NCI-H526 treated with DMSO at 0.1 percent for 48 hours (cell line): ENCODE data around the gene NXPE2.
"Not testable (repeated sequence)": the region's sequence is repeated elsewhere in the genome, so short reads cannot be mapped to it uniquely, and the experiment has no call there.

Source experiments
- DNase-seq: peaks from one replicate; lab custom pipeline; 2025; lab: John Stamatoyannopoulos, UW

The NXPE2 gene

DNA sequence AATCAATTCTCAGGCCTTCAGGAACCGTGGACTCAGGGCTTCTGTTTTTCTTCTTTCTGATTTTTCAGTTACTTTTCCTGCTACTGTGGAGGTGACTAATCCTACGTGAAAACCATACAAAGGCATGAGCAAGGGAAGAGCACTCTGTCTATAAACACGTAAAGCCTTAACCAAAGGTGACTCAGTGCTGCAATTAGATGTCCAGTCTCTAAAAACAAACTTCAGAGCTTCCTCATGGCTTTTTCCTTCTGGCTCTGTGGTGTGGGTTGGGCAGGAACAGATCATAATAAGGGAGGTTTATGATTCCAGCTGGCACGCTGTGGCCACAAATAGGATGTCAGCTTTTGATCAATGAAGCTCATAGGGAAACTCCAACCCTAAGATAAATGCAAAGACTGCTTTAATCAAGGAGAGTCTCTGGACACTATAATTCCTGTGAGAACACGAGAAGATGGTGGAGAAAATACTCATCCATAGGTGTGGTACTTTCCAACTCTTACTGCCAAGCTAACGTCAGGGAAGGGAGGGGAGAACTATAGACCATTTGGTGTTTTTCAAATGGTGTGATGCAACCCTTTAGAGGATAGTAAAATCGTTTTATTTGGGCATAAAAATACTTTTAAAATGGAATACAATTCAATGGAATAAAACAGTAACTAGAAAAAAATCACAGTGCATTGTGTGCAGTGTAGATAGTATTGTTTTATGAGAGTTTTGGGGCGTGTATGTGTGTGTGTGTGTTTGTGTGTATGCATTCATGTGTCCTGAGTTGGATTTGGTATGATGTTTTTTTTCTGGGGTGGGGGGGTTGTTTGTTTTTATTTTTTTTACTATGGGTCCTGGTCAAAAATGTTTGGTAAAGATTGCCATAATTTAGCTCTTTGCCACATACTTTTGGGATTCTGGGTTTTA is at the start of gene NXPE2:
Gene NXPE2 (plus strand): TSS at position 403 of the 912 bp plus-strand sequence. CDS start 49 bp downstream, at position 452.
- no peak for DNase-seq

GRCh38 chr11:114631445-114631965 is 46.8 kb upstream of the NXPE2 start:
- DNase-seq = not testable (repeated sequence)

DNA sequence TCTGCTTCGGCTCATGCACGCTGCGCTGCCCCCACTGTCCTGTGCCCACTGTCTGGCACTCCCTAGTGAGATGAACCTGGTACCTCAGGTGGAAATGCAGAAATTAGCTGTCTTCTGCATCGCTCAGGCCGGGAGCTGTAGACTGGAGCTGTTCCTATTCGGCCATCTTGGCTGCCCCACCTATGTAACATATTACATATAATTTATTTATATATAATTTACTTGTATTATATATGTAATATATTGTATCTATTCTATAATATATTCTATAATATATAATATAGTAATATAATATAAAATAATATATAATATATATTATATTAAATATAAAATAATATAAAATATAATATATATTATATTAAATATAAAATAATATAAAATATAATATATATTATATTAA is 38.9 kb upstream of the NXPE2 start:
- DNase-seq = not testable (repeated sequence)

GRCh38 chr11:114650661-114651060 is 27.7 kb upstream of the NXPE2 start:
- no peak for DNase-seq

DNA sequence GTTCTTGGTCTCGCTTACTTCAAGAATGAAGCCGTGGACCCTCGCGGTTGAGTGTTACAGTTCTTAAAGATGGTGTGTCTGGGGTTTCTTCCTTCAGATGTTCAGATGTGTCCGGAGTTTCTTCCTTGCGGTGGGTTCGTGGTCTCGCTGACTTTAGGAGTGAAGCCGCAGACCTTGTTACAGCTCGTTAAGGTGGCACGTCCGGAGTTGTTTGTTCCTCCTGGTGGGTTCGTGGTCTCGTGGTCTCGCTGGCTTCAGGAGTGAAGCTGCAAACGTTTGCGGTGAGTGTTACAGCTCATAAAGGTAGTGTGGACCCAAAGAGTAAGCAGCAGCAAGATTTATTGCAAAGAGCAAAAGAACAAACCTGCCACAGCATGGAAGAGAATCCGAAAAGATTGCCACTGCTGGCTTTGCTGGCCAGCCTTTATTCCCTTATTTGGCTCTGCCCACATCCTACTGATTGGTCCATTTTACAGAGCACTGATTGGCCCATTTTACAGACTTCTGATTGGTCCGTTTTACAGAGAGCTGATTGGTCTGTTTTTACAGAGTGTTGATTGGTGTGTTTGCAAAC is 27.1 kb upstream of the NXPE2 start:
- no peak for DNase-seq

GRCh38 chr11:114653148-114653547 is 25.2 kb upstream of the NXPE2 start:
- DNase-seq = no peak

- no peak for DNase-seq
These were observed 13.7 kb upstream of the NXPE2 start for GRCh38 chr11:114664641-114665040.

DNA sequence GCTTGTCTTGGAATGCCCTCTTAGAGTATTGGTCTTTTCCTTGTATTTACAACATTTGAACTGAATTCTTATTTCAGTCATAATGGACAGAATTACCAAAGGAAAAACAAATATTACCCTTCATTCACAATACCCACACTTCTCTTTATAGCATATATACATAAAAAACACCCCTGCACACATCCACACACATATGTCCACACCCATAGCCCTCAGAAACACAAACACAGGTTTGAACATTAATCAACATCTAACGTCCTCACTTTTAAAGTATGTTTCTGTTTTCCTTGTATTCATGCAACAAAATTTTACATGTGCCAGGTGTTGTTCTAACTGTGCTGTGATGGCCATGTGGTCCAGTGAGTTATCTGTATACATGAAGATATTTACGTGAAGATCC is 11.6 kb upstream of the NXPE2 start:
- DNase-seq = no peak

DNA sequence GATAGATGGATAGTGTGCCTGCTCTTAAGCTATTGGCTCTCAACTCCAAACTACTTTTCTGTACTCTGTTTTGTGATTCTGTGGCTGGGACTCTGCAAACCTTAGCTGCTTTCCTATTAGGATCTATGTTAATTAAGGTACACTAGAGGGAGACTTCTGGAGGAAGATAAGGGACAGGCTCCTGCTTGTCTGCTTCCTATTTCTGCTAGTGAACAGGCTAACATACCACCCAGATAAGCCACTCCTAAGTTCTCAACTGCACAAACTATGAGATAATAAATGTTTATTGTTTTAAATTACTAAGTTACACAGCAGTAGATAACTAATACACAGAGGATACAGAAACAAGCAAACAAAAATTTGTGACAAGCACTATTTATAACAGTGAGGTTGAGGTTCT is 10.2 kb upstream of the NXPE2 start:
- no peak for DNase-seq

- DNase-seq = no peak
These were observed 4.7 kb upstream of the NXPE2 start for GRCh38 chr11:114673661-114674060.

DNA sequence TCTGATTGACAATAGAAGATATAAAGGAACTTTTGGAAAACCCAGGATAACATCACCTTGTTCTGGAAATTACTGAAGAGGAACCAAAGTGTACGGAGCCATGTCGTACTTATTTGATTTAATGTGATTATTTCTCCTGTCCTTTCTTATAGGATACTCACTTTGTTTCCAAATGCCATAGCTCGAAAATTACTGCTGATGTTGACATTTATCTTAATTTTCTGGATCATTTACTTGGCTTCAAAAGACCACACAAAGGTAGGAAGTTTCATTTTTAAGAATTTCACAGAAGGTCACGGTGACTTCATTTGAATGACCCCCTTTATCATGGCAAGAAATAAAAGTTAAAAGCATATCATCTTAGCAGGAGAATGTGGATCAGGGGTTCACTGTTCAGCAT is 1.2 kb downstream of the NXPE2 start:
- DNase-seq = no peak

- no peak for DNase-seq
These were observed 4.7 kb downstream of the NXPE2 start for GRCh38 chr11:114683007-114683406.

DNA sequence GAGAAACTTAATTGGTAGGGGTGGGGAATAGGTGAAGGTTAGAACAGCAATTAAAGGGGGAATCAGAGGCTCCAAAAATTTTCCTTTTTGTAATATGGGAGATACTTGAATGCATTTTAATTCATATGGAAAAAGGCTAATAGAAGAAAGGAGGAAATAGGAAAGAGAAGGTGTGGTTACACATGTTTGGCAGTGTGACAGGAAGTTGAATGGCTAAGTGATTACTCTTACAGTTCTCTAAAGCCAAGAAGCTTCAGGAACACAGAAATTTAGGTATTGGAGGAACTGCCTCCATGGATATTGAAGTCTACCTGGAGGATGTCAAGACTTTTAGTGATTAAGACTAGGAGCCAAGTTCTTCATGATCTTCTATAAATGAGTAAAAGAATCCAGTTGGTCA is 6.3 kb downstream of the NXPE2 start:
- DNase-seq = no peak

- no peak for DNase-seq
These were observed 6.8 kb downstream of the NXPE2 start for GRCh38 chr11:114685097-114685496.

DNA sequence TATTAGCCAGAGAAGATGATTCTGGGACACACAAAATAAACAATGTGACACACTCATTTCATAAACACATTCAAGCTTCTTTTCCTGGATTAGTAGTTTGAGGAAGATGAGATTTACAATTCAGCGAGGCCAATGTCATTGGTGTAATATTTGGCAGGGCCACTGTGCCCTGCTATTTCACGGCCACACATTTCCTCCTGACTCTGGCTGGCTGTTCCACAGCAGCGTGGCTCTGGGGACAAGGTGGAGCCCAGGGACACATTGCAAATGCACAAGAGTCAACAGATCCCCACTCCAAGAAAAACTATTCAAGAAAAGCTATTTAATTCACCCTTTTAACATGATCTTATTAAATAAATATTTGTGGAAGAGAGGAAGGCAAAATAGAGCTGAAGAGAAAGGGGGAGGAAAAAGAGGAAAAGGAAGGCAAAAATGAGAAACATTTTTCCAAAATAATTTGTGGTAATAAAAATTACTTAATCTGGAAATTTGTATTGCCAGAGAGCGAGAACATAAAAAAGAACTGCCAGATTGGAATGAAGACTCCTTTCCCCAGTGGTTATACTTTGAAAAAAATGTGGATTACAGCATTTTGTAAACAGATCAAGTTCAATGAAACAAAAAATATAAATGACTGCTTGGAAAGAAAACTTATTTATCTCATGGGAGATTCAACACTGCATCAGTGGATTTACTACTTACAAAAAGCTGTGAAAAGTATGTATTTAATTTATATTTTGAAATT is 27.1 kb downstream of the NXPE2 start:
- DNase-seq = no peak

DNA sequence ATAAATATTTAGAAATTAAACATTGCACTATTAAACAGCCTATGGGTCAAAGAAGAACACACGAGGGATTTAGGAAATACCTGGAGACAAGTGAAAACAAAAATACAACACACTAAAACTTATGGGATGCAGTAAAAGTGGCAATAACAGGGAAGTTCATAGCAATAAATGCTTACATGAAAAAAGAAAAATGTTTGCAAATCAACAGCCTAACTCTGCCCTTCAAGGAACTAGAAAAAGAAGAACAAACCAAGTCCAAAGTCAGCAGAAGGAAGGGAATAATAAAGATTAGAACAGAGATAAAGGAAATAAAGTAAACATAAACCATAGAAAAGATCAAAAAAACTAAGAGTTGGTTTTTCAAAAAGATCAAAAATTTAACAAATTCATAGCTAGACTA is 31.6 kb downstream of the NXPE2 start:
- no peak for DNase-seq

DNA sequence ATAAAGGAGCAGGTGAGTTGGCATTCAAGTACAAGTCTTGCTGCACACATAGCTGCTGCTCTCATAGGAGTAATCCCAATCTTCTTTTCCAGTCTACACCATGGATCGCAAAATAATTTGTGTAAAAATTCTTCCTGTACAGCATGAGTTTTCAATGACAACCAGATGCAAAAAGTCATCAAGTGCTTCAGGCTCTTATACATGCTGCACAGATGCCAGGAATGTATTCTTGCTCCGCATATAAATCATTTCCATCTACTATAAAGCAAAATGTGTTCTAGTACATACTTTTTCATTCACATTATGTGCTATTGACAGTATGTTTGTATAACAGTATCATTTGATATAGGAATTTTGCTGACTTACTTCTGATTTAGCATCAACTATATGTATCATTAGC is 35.4 kb downstream of the NXPE2 start:
- DNase-seq = no peak

DNA sequence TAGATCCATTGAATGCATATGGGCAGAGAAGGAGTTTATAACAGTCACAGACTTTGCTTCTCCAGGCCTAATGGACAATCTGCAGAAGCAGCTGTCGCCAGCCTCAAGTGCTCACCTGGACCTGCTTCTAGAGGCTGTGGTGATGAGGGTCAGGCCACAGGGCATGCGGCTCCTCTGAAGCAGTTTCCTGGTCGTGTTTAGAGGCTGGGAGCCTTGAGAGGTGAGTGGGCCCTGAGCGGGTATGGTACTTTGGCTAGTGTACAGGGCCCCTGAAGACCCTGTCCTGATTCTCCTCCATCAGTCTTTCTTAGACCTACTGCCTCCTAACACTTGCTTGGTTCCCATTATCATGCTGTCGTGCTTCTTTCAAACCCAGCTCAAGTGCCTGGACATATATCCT is 41.2 kb downstream of the NXPE2 start:
- DNase-seq = no peak

DNA sequence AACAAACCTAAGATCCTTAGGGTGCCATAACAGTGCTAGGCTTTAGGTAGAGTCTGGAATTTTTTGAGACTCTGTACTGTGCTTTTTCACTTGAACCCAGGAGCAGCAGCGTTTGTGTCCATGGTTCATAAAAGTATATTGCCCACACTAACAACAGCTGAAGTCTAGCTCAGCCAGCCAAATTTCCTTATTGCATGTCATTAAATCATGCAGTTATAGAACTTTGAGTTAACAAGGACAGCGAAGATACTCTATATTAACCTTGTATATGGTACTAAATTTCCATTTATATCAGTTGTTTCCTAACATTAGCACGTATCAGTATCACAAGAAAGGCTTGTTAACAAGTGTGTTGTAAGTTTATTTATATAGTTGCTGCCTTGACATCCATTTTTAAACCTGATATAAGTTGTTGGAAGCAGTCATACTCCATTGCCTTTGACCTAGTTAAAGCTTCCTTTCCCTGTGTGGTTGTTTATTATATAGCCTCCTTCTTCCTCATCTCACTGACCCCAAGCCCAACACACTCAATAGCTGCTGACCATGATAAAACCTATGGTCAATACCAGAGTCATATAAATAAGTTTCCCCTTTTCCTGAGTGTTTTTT is 46.7 kb downstream of the NXPE2 start:
- DNase-seq = no peak

GRCh38 chr11:114725623-114726022 is 47.3 kb downstream of the NXPE2 start:
- DNase-seq = no peak

DNA sequence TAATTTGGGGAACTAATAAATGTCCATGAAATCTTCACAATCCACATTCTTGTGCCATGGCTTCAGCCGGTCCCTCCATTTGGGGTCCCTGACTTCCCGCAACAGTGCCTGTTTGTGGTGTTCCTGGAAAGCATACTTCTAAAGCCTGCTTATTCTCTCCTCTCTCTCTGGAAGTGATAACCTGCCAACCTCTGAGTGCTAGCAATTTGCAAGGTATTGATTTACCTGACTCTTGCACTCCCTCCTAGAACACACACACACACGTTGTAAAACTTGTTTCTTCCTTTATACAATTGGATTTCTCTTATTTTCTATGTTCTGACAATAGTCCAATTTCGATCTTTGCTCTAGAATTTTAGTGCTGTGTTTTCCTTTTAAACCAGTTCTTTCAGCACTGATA is 58.5 kb downstream of the NXPE2 start:
- no peak for DNase-seq

GRCh38 chr11:114738954-114739353 is 60.6 kb downstream of the NXPE2 start:
- DNase-seq = peak; percentile 59
